ENCODE results near the gene IL6ST.

DNA sequence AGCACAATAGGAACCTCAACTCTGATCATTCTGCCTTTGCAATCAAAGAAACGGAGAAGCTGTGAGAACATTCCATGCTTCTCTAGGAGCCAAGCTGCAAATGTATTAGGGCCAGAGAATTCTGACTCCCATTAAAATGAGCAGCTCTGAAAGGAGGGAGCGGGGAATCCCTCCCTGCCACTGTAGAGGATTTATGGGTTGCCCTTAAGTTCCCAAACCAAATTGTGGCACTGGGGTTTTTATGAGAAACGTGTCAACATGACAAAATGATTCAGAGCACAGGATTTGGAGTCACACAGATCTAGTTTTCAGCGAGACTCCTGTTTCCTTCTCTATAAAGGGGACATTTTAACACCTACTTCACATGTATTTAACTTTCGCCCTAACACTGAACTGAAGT is 1.8 kb downstream of the IL6ST start:
- TF ChIP-seq, protein P1, sequence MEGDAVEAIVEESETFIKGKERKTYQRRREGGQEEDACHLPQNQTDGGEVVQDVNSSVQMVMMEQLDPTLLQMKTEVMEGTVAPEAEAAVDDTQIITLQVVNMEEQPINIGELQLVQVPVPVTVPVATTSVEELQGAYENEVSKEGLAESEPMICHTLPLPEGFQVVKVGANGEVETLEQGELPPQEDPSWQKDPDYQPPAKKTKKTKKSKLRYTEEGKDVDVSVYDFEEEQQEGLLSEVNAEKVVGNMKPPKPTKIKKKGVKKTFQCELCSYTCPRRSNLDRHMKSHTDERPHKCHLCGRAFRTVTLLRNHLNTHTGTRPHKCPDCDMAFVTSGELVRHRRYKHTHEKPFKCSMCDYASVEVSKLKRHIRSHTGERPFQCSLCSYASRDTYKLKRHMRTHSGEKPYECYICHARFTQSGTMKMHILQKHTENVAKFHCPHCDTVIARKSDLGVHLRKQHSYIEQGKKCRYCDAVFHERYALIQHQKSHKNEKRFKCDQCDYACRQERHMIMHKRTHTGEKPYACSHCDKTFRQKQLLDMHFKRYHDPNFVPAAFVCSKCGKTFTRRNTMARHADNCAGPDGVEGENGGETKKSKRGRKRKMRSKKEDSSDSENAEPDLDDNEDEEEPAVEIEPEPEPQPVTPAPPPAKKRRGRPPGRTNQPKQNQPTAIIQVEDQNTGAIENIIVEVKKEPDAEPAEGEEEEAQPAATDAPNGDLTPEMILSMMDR (conservative IDR thresholded peaks at IDR 0.05): no peak
- no peak for TF ChIP-seq EZH2 (IDR thresholded peaks at IDR 0.05; ENCODE audit: low read depth)

Data from PC-9 (cell line).